Measurements from ENCODE around the gene KLK8. TPM values are rescaled to one million over a fixed set of nuclear protein-coding genes. Genes with fewer than 3 reads are reported as not detected.

Gene KLK8
- total RNA-seq, 4 donors from 2014 or later = 32.8 to 235 (median 191) TPM

GRCh38 chr19:50982186-50982585 lies 19.2 kb downstream of the KLK8 start:
- TF ChIP-seq, protein P1, sequence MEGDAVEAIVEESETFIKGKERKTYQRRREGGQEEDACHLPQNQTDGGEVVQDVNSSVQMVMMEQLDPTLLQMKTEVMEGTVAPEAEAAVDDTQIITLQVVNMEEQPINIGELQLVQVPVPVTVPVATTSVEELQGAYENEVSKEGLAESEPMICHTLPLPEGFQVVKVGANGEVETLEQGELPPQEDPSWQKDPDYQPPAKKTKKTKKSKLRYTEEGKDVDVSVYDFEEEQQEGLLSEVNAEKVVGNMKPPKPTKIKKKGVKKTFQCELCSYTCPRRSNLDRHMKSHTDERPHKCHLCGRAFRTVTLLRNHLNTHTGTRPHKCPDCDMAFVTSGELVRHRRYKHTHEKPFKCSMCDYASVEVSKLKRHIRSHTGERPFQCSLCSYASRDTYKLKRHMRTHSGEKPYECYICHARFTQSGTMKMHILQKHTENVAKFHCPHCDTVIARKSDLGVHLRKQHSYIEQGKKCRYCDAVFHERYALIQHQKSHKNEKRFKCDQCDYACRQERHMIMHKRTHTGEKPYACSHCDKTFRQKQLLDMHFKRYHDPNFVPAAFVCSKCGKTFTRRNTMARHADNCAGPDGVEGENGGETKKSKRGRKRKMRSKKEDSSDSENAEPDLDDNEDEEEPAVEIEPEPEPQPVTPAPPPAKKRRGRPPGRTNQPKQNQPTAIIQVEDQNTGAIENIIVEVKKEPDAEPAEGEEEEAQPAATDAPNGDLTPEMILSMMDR (IDR thresholded peaks at IDR 0.05) = no peak
- TF ChIP-seq POLR2A (IDR thresholded peaks at IDR 0.05) = no peak
- Histone ChIP-seq H3K4me1 (peaks cover 5 to 20% (median 7%) of the 10 kb centered on the region in 3 donors), H3K27me3 (peaks cover 0 to 72% (median 0%) of the 10 kb centered on the region in 4 donors), H3K27ac (no peak overlapping the region), H3K9me3 (no peaks in the 10 kb centered on the region), H3K4me3 (peak overlapping the region in 1 of 4 donors; percentile 18), H3K36me3 (no peaks in the 10 kb centered on the region)
- 77 to 80% methylated on average over 1 to 2 of the region's 4 CpGs for WGBS, 2 donors
- intact Hi-C loops (cut with DNase I) = no loop called here
- DNase-seq = no peak

GRCh38 chr19:50981587-50982146 lies 19.7 kb downstream of the KLK8 start:
- intact Hi-C loops (cut with DNase I) = no loop called here
- TF ChIP-seq, protein P1 (IDR thresholded peaks at IDR 0.05) = no peak
- no peak for TF ChIP-seq POLR2A (IDR thresholded peaks at IDR 0.05)
- Histone ChIP-seq H3K4me1 (peaks cover 5 to 20% (median 7%) of the 10 kb centered on the region in 3 donors), H3K27ac (no peak overlapping the region), H3K4me3 (peak overlapping the region in 1 of 4 donors; percentile 18), H3K27me3 (peaks cover 0 to 69% (median 0%) of the 10 kb centered on the region in 4 donors), H3K9me3 (no peaks in the 10 kb centered on the region), H3K36me3 (no peaks in the 10 kb centered on the region)
- no peak for DNase-seq
- 34 to 55% methylated on average over 5 to 8 of the region's 11 CpGs for WGBS, 2 donors

DNA sequence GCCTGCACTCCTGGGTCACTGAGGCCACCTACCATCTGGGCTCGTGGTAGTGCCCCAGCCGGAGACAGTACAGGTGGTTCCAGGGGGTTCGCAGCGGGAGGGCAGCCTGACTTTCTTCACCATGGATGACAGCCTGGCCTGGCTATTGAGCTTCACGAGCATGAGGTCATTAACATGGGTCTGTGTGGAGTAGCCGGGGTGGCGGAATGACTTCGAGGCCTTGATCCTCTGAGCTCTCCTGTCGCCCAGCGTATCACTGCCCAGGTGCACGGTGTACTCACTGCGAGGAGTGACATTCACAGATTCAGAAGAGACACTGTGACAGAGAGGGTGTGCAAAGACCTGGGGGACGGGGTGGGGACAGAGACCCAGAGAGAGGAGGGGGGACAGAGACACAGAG lies 21.2 kb downstream of the KLK8 start:
- no peaks in the 10 kb centered on the region for H3K36me3 ChIP-seq
- no peaks in the 10 kb centered on the region for H3K9me3 ChIP-seq
- 53 to 68% methylated on average over 5 to 10 of the region's 13 CpGs for WGBS, 2 donors
- no peak overlapping the region for H3K4me3 ChIP-seq
- peaks cover 0 to 77% (median 0%) of the 10 kb centered on the region in 4 donors for H3K27me3 ChIP-seq
- no peak overlapping the region for H3K27ac ChIP-seq
- TF ChIP-seq, protein P1 (IDR thresholded peaks at IDR 0.05) = no peak
- TF ChIP-seq POLR2A (IDR thresholded peaks at IDR 0.05) = no peak
- H3K4me1 ChIP-seq = peaks cover 5 to 33% (median 7%) of the 10 kb centered on the region in 3 donors
- intact Hi-C loops (cut with DNase I) = no loop called here
- DNase-seq = no peak

GRCh38 chr19:50979758-50980157 lies 21.6 kb downstream of the KLK8 start:
- peaks cover 5 to 34% (median 7%) of the 10 kb centered on the region in 3 donors for H3K4me1 ChIP-seq
- H3K4me3 ChIP-seq = no peak overlapping the region
- intact Hi-C loops (cut with DNase I) = no loop called here
- no peak for TF ChIP-seq POLR2A (IDR thresholded peaks at IDR 0.05)
- H3K9me3 ChIP-seq = no peaks in the 10 kb centered on the region
- no peaks in the 10 kb centered on the region for H3K36me3 ChIP-seq
- 43 to 62% methylated on average over 5 to 6 of the region's 8 CpGs for WGBS, 2 donors
- no peak for DNase-seq
- H3K27me3 ChIP-seq = peaks cover 0 to 77% (median 0%) of the 10 kb centered on the region in 4 donors
- H3K27ac ChIP-seq = no peak overlapping the region

- Histone ChIP-seq H3K27me3 (peaks cover 0 to 70% (median 0%) of the 10 kb centered on the region in 4 donors), H3K36me3 (no peaks in the 10 kb centered on the region), H3K27ac (no peak overlapping the region), H3K4me3 (no peak overlapping the region), H3K9me3 (no peaks in the 10 kb centered on the region), H3K4me1 (peaks cover 5 to 30% (median 7%) of the 10 kb centered on the region in 3 donors)
- no peak for DNase-seq
- intact Hi-C loops (cut with DNase I) = no loop called here
- TF ChIP-seq, protein P1 (IDR thresholded peaks at IDR 0.05) = no peak
- TF ChIP-seq POLR2A (IDR thresholded peaks at IDR 0.05) = no peak
- 23 to 32% methylated on average over 5 of the region's 5 CpGs for whole genome bisulfite sequencing, 2 donors
Measured at GRCh38 chr19:50978772-50979390, 22.5 kb downstream of the KLK8 start.

All from esophagus squamous epithelium (tissue), 5 donors.